CD14-positive monocyte (primary cell): ENCODE data around the gene CELSR1. TPM values are rescaled to one million over a fixed set of nuclear protein-coding genes. Genes with fewer than 3 reads are reported as not detected.
A peak's percentile ranks its signal among the peaks of the same experiment; 100 is the strongest.

ENCODE experiments used
- DNase-seq, 3 donors: peaks; one replicate each; pipeline ENCODE4 v3.0.0-alpha.2; 2011 to 2022
- H2AFZ ChIP-seq: 2 replicates; pipeline ENCODE4 v1.6.0; 2012; ENCODE audit warnings: mild to moderate bottlenecking, low read depth, low read length, inconsistent platforms; ENCODE audit not compliant: insufficient read depth, poor library complexity, severe bottlenecking
- H3K27ac ChIP-seq, 2 donors: 1 replicate in 1 of 2; 2 replicates in 1 of 2; pipeline ENCODE4 v1.5.1; 2012 to 2013; ENCODE audit warnings: low read length in 2 of 2, control low read depth in 1 of 2, inconsistent platforms in 1 of 2, low read depth in 1 of 2, mild to moderate bottlenecking in 1 of 2
- H3K27me3 ChIP-seq, 2 donors: one replicate each; pipeline versions ENCODE4 v1.6.0 to v1.6.1; 2011 to 2013; ENCODE audit warnings: low read length in 2 of 2; ENCODE audit not compliant: control insufficient read depth in 2 of 2, insufficient read depth in 2 of 2
- H3K36me3 ChIP-seq, 2 donors: replicated peaks in 1 of 2; 1 replicate in 1 of 2; 2 replicates in 1 of 2; pipeline versions ENCODE4 v1.5.1 to v1.6.1; 2012 to 2013; ENCODE audit warnings: low read length in 2 of 2, control low read depth in 1 of 2, inconsistent platforms in 1 of 2, mild to moderate bottlenecking in 1 of 2; ENCODE audit not compliant: insufficient read depth in 2 of 2, control insufficient read depth in 1 of 2
- H3K4me1 ChIP-seq, 2 donors: 1 replicate in 1 of 2; 2 replicates in 1 of 2; pipeline versions ENCODE4 v1.5.1 to v1.6.1; 2012 to 2013; ENCODE audit warnings: low read length in 2 of 2, control low read depth in 1 of 2, inconsistent platforms in 1 of 2, mild to moderate bottlenecking in 1 of 2, moderate library complexity in 1 of 2; ENCODE audit not compliant: insufficient read depth in 2 of 2, control insufficient read depth in 1 of 2
- H3K4me2 ChIP-seq: replicated peaks from 2 replicates; pipeline ENCODE3; 2012; ENCODE audit warnings: low read length, moderate library complexity, mild to moderate bottlenecking; ENCODE audit not compliant: poor library complexity, severe bottlenecking; ENCODE audit errors: extremely low read depth
- H3K4me3 ChIP-seq, 3 experiments: fragments of 200-600 bp in 1 of 3; sonication (generic) in 1 of 3; replicated peaks in 1 of 3; 1 replicate in 2 of 3; 2 replicates in 1 of 3; pipeline ENCODE4 v1.5.1; 2011 to 2013; ENCODE audit warnings: low read length in 3 of 3, mild to moderate bottlenecking in 3 of 3, control low read depth in 2 of 3, low read depth in 2 of 3, inconsistent platforms in 1 of 3, moderate library complexity in 1 of 3
- H3K79me2 ChIP-seq: 2 replicates; pipeline ENCODE4 v1.6.0; 2012; ENCODE audit warnings: mild to moderate bottlenecking, control low read depth, inconsistent platforms, low read length, moderate library complexity; ENCODE audit not compliant: insufficient read depth
- H3K9ac ChIP-seq: 2 replicates; pipeline ENCODE4 v1.6.0; 2017; ENCODE audit warnings: low read length, mild to moderate bottlenecking; ENCODE audit not compliant: insufficient read depth, poor library complexity, severe bottlenecking
- H3K9me3 ChIP-seq, 2 donors: replicated peaks in 1 of 2; 1 replicate in 1 of 2; 2 replicates in 1 of 2; pipeline versions ENCODE4 v1.5.1 to v1.6.1; 2012 to 2013; ENCODE audit warnings: low read length in 2 of 2, control low read depth in 1 of 2; ENCODE audit not compliant: control insufficient read depth in 1 of 2, insufficient read depth in 1 of 2
- H4K20me1 ChIP-seq: 2 replicates; pipeline ENCODE4 v1.6.0; 2012; ENCODE audit warnings: mild to moderate bottlenecking, low read length, control low read depth, moderate library complexity; ENCODE audit not compliant: insufficient read depth
- H3K27ac Mint-ChIP-seq, 7 donors: one replicate each; pipeline ENCODE4 v1.8.0; 2020; ENCODE audit warnings: mild to moderate bottlenecking in 7 of 7, mixed read lengths in 7 of 7, moderate library complexity in 6 of 7, inconsistent platforms in 2 of 7
- H3K27me3 Mint-ChIP-seq, 3 donors: one replicate each; pipeline ENCODE4 v1.8.0; 2021 to 2022; ENCODE audit warnings: low read depth in 3 of 3, mild to moderate bottlenecking in 3 of 3, mixed read lengths in 3 of 3, moderate library complexity in 3 of 3, inconsistent platforms in 1 of 3
- H3K36me3 Mint-ChIP-seq, 2 donors: one replicate each; pipeline ENCODE4 v1.8.0; 2020; ENCODE audit warnings: mixed read lengths in 2 of 2, inconsistent platforms in 1 of 2, mild to moderate bottlenecking in 1 of 2
- H3K4me1 Mint-ChIP-seq: one replicate; pipeline ENCODE4 v1.8.0; 2020; ENCODE audit warnings: mild to moderate bottlenecking, mixed read lengths
- H3K4me3 Mint-ChIP-seq, 2 donors: one replicate each; pipeline ENCODE4 v1.8.0; 2020; ENCODE audit warnings: mild to moderate bottlenecking in 2 of 2, mixed read lengths in 2 of 2, moderate library complexity in 1 of 2
- H3K9me3 Mint-ChIP-seq, 7 donors: one replicate each; pipeline ENCODE4 v1.8.0; 2020 to 2022; ENCODE audit warnings: mixed read lengths in 7 of 7, mild to moderate bottlenecking in 6 of 7, moderate library complexity in 6 of 7, inconsistent platforms in 2 of 7
- WGBS: methylation state at CpG from one replicate; pipeline ENCODE4 v1.1.5; 2013; ENCODE audit warnings: missing lambda C conversion rate; ENCODE audit not compliant: insufficient coverage; 5-methylcytosine and 5-hydroxymethylcytosine counted together
- intact Hi-C, 2 donors: fragments of 100-400 bp; cut with micrococcal nuclease; formaldehyde crosslinking; loops; one replicate each; pipeline versions ENCODE4 v1.15.0 to v1.15.1; 2023
- polyA plus RNA-seq, 3 donors: library from polyadenylated mRNA; depleted of rRNA in 1 of 3; unstranded in 2 of 3; stranded (reverse) in 1 of 3; fragments of 300-500 nt in 2 of 3; fragments of >200 nt in 1 of 3; fragmentation: Illumina TruSeq in 2 of 3; gene quantifications; 1 replicate in 2 of 3; 2 replicates in 1 of 3; pipeline ENCODE4 v1.2.3, GENCODE V29; 2012 to 2021
- TF ChIP-seq, protein P1 (sequence below): fragments of 200-600 bp; IDR thresholded peaks from one replicate; pipeline ENCODE4 v1.8.0; 2022; ENCODE audit warnings: antibody characterized with exemption, mild to moderate bottlenecking

CELSR1 gene
- polyA plus RNA-seq, 3 donors = 0.16 TPM; not detected in 2

DNA sequence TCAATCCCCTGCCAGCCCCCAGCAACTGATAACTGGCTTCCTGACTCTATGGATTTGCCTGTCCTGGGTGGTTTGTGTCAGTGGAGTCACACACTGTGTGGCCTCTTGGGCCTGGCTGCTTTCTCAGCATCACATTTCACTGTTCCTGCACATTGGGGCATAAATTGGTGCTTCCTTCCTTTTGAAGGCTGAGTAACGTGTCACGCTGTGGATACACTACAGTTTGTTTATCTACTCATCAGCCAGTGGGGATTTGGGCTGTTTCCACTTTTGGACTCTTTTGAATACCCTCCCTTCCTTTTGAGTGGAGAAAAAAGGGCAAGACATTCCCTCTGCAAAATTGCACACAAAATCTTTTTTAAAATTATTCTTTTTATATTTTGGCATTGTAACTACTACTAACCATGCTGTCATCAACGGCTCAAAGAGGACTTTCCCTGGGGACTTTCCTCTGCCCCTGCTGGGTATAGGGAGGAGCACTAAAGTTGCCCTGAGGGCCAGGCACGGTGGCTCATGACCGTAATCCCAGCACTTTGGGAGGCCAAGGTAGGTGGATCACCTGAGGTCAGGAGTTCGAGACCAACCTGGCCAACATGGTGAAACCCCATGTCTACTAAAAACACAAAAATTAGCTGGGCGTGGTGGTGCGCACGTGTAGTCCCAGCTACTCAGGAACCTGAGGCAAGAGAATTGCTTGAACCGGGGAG is 7.8 kb upstream of the CELSR1 start:
- TF ChIP-seq, protein P1, sequence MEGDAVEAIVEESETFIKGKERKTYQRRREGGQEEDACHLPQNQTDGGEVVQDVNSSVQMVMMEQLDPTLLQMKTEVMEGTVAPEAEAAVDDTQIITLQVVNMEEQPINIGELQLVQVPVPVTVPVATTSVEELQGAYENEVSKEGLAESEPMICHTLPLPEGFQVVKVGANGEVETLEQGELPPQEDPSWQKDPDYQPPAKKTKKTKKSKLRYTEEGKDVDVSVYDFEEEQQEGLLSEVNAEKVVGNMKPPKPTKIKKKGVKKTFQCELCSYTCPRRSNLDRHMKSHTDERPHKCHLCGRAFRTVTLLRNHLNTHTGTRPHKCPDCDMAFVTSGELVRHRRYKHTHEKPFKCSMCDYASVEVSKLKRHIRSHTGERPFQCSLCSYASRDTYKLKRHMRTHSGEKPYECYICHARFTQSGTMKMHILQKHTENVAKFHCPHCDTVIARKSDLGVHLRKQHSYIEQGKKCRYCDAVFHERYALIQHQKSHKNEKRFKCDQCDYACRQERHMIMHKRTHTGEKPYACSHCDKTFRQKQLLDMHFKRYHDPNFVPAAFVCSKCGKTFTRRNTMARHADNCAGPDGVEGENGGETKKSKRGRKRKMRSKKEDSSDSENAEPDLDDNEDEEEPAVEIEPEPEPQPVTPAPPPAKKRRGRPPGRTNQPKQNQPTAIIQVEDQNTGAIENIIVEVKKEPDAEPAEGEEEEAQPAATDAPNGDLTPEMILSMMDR = no peak
- Histone ChIP-seq H3K9me3 (no peaks in the 10 kb centered on the region), H4K20me1 (no peaks in the 10 kb centered on the region), H3K36me3 (no peaks in the 10 kb centered on the region), H3K27ac (no peak overlapping the region), H3K4me2 (no peak overlapping the region), H3K9ac (no peak overlapping the region), H3K79me2 (no peaks in the 10 kb centered on the region), H2AFZ (no peak overlapping the region), H3K27me3 (peaks cover 0 to 9% of the 10 kb centered on the region in 2 donors), H3K4me1 (peaks cover 7 to 22% of the 10 kb centered on the region in 2 donors), H3K4me3 (no peak overlapping the region)
- intact Hi-C loops = loop anchor here in 1 of 2 donors (10.0 kb wide), 1 partner anchor 420 kb away; no protein-coding TSS in a partner anchor
- Mint-ChIP-seq H3K4me1 (peaks cover 33% of the 10 kb centered on the region), H3K27me3 (peaks cover 15 to 22% (median 20%) of the 10 kb centered on the region in 3 donors), H3K36me3 (no peaks in the 10 kb centered on the region), H3K27ac (peak overlapping the region in 1 of 7 donors; percentile 7), H3K4me3 (no peak overlapping the region), H3K9me3 (no peaks in the 10 kb centered on the region)
- WGBS = 92% methylated on average over 6 of the region's 10 CpGs
- DNase-seq = peak in 1 of 3 donors; percentile 32

DNA sequence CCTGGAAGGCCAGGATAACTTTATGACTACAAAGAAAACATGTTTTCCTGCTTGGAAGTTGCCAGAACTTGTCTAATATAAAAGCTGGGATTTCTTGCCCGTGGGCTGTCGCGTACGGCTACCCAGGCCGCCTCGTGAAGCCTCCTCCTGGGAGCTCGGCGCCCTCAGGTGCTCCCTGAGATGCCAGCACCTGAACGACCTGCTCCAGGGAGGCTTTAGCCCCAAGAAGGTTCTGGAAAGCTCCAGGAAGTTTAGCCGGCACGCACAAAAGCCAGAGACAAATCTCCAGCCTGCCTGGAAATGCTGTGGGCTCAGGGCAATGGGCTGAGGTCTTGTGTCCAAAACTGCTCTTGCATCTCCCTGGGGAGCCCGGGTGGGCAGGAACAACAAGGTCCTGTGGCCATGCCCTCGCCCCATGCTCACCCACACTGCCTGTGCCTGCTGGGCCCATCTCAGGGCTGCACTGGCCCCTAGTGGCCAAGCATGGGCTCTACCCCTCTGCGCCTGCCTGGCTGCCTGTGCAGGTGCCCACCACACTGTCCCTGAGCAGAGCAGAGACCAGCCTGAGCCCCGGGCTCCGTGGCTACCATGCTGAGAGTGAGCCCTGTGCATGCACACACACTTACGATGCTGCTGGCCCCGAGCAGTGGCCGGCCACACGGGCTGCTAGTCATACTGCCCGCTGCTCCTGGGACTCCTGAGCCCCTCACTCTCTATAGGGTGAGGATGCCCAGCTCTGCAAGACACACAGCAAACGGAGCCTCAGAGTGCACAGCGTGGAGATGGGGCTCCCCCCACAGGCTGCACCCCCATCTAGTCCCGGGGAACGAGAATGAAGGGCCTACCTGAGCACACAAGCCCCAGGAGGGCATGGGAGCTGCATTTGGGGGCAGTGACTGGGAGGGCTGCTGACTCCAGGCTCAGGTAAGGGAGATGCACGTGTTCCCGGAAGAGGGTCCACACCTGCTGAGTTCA is 4.9 kb upstream of the CELSR1 start:
- Histone ChIP-seq H3K27ac (no peak overlapping the region), H3K79me2 (no peaks in the 10 kb centered on the region), H4K20me1 (no peaks in the 10 kb centered on the region), H3K4me1 (peaks cover 10 to 16% of the 10 kb centered on the region in 2 donors), H3K4me3 (no peak overlapping the region), H3K36me3 (no peaks in the 10 kb centered on the region), H3K9ac (no peak overlapping the region), H2AFZ (no peak overlapping the region), H3K4me2 (no peak overlapping the region), H3K9me3 (peaks cover 0 to 6% of the 10 kb centered on the region in 2 donors), H3K27me3 (peaks cover 19 to 32% of the 10 kb centered on the region in 2 donors)
- intact Hi-C loops = loop anchor here (1.0 to 10.0 kb wide), 3 partner anchors 175 to 420 kb away; no protein-coding TSS in a partner anchor
- no peak overlapping the region for H3K27ac Mint-ChIP-seq
- peaks cover 33 to 47% (median 42%) of the 10 kb centered on the region in 3 donors for H3K27me3 Mint-ChIP-seq
- peak; percentile 52 to 70 (median 69) for DNase-seq
- TF ChIP-seq, protein P1 = peak; percentile 99
- H3K36me3 Mint-ChIP-seq = peaks cover 3 to 5% of the 10 kb centered on the region in 2 donors
- WGBS = 54% methylated on average over 18 of the region's 27 CpGs
- peaks cover 24% of the 10 kb centered on the region for H3K4me1 Mint-ChIP-seq
- H3K9me3 Mint-ChIP-seq = peaks cover 0 to 10% (median 2%) of the 10 kb centered on the region in 7 donors
- no peak overlapping the region for H3K4me3 Mint-ChIP-seq
